Cardiac atrium fibroblast (primary cell): ENCODE results near the gene SSPN. TPM values are rescaled to one million over a fixed set of nuclear protein-coding genes. Genes with fewer than 3 reads are reported as not detected.

Experiments
- total RNA-seq: library from RNA; depleted of rRNA; stranded (reverse); fragments of >200 nt; gene quantifications from 2 replicates; pipeline ENCODE4 v1.2.3, GENCODE V29; 2015

The SSPN gene
- total RNA-seq: 0.97 and 2.9 TPM in 2 replicates

GRCh38 chr12:26195250-26195640, at the start of gene SSPN:
Gene SSPN (plus strand): TSS chr12:26195573. CDS start chr12:26195673, 100 bp downstream.

Other genes starting within 250 kb of the SSPN start
- 29.1 and 44.7 TPM in 2 replicates for gene RASSF8, start 236.9 kb upstream of the SSPN start, total RNA-seq
- gene BHLHE41, start 70.5 kb upstream of the SSPN start, total RNA-seq: 1.3 and 5.0 TPM in 2 replicates